Fibroblast of skin of back (primary cell): Measurements from ENCODE around the gene PIK3CA.
A peak's percentile ranks its signal among the peaks of the same experiment; 100 is the strongest.
"Not testable (repeated sequence)": the region's sequence is repeated elsewhere in the genome, so short reads cannot be mapped to it uniquely, and the experiment has no call there.

ENCODE experiments used
- DNase-seq: peaks from one replicate; pipeline ENCODE4 v3.0.0-alpha.2; 2013

Gene PIK3CA

GRCh38 chr3:179200790-179201189 is 52.6 kb downstream of the PIK3CA start:
- no peak for DNase-seq

- DNase-seq = not testable (repeated sequence)
Measured at GRCh38 chr3:179215550-179215949, 67.4 kb downstream of the PIK3CA start.

- DNase-seq = not testable (repeated sequence)
Measured at GRCh38 chr3:179218213-179218612, 70.1 kb downstream of the PIK3CA start.

- DNase-seq = no peak
Measured at GRCh38 chr3:179223548-179223947, 75.4 kb downstream of the PIK3CA start.

GRCh38 chr3:179224584-179224983 is 76.4 kb downstream of the PIK3CA start:
- no peak for DNase-seq

GRCh38 chr3:179227349-179227748 is 79.2 kb downstream of the PIK3CA start:
- DNase-seq = peak; percentile 12

GRCh38 chr3:179229177-179229576 is 81.0 kb downstream of the PIK3CA start:
- DNase-seq = no peak

GRCh38 chr3:179233043-179233442 is 84.9 kb downstream of the PIK3CA start:
- no peak for DNase-seq

- DNase-seq = no peak
Measured at GRCh38 chr3:179234199-179234598, 86.0 kb downstream of the PIK3CA start.

- no peak for DNase-seq
Measured at GRCh38 chr3:179236669-179237301, 88.6 kb downstream of the PIK3CA start.

GRCh38 chr3:179240299-179240698 is 92.1 kb downstream of the PIK3CA start:
- DNase-seq = not testable (repeated sequence)

GRCh38 chr3:179242859-179243258 is 94.7 kb downstream of the PIK3CA start:
- DNase-seq = not testable (repeated sequence)

- peak; percentile 20 for DNase-seq
Measured at GRCh38 chr3:179244878-179245277, 96.7 kb downstream of the PIK3CA start.

- DNase-seq = no peak
Measured at GRCh38 chr3:179247289-179248015, 99.3 kb downstream of the PIK3CA start.

- DNase-seq = no peak
Measured at GRCh38 chr3:179250803-179251476, 102.8 kb downstream of the PIK3CA start, which contains the start of gene KCNMB3. Gene KCNMB3 (minus strand): TSS chr3:179251114. CDS start chr3:179250990, 124 bp downstream.

GRCh38 chr3:179256813-179257212 is 108.7 kb downstream of the PIK3CA start:
- DNase-seq = no peak

GRCh38 chr3:179257742-179258141 is 109.6 kb downstream of the PIK3CA start:
- DNase-seq = not testable (repeated sequence)

GRCh38 chr3:179258820-179259219 is 110.7 kb downstream of the PIK3CA start:
- no peak for DNase-seq

GRCh38 chr3:179259959-179260756 is 112.0 kb downstream of the PIK3CA start:
- DNase-seq = not testable (repeated sequence)

- peak; percentile 71 for DNase-seq
Measured at GRCh38 chr3:179260949-179261765, 113.0 kb downstream of the PIK3CA start.

- no peak for DNase-seq
Measured at GRCh38 chr3:179263134-179263533, 115.0 kb downstream of the PIK3CA start.

- DNase-seq = no peak
Measured at GRCh38 chr3:179264449-179264848, 116.3 kb downstream of the PIK3CA start.
